ENCODE measurements around the gene LDB3. TPM values are rescaled to one million over a fixed set of nuclear protein-coding genes. Genes with fewer than 3 reads are reported as not detected.

LDB3 gene
- total RNA-seq, 1 donor from 2014 or later: not detected

- no peak for DNase-seq
Observed at GRCh38 chr10:86665218-86665607, 3.1 kb upstream of the LDB3 start.

GRCh38 chr10:86665868-86666267 is 2.4 kb upstream of the LDB3 start:
- DNase-seq: no peak

DNA sequence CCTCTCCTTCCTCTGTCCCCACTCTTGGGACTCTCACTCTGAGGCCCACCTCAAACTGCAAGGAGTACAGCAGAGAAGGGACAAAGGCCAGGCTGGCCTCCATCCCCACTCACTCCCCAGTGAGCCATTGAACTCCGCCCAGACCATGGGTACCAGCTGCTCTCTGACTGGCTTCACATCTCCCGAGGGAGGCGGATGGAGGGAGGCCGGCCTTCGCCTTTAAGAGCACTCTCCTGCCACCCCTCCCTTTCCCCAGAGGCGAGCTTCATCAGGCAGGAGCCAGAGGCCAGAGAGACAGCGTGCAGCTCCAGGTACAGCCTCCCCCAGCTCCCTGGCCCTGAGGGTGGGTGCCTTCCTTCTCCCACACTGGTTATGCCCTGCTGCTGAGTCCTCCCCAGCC is 1.8 kb upstream of the LDB3 start:
- no peak for DNase-seq

DNA sequence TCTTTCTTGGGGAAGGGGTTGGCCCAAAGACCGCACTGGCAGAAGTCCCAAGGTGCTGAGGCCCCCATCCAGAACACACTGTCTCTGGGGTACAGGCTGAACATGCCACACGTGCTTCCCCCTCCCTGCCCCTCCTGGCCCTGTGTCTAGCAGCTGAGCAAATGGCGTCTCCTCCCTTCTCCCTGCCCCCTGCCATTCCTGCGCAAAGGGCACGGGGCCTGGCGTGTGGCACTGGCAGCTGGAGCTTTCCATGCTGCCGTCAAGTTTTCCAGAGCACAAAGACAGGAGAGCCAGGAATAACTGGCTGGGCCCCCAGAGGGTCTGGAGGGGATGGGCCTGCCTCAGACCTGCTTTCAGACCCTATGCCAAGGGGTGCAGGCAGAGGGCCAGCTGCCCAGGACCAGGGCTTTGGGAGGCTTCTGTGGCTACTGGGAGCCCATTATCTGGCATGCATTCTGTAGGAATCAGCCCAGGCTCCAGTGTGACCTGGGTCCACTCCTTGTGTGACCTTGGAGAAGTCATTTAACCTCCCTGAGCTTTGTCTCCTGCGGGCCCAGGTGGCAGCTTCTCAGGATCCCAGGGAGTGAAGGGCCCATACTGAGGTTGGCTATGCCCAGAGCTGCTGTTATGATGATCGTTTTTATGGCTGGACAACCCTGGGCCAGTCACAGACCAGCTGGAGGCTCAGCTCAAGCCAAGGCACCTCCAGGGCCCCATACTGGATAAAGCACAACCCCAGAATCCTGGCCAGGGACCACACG is 710 bp upstream of the LDB3 start:
- DNase-seq: no peak

DNA sequence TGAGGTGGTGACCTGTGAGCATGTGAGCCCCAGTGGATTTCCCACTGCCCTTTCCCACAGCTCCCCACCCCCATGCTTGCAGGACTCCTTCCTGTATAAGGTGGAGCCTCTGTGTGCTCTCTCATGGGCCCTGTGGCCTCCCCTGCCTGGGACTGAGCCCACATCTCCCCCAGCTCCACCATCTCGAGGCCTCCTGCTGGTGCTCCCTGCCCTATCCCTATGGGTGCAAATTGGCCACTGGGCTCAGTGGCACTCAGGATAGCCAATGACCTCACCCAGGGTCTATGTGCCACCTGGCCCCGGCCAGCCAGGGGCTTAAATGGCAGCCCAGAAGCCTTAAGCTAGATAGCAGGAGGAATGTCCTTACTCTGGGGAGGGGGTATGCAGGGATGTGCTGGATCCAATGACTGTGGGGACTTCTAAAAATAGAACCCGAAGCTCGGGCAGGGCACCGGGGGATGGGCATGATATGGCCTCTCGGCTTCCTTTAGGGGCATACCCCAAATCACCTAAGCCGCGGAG is 2.0 kb downstream of the LDB3 start:
- no peak for DNase-seq

GRCh38 chr10:86670876-86671275 is 2.6 kb downstream of the LDB3 start:
- no peak for DNase-seq

DNA sequence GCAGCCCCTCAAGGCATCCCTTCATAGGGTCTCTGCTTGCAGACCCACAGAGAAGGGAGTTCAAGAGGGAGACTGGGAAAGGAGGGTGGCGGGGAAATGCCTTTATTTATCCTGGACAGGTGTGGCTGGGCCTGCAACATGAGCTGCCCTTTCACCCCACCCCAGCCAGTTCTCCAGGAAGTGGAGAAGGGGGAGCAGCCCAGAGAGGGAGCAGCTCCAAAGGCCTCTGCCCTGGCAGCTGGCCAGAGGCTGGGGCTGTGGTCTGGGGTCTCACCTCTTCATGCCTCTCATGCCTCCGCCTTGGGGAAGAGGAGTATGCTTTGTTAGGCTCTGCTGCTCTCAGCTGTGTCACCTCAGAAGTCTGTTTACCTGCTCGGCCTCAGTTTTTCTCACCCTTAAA is 3.1 kb downstream of the LDB3 start:
- no peak for DNase-seq

GRCh38 chr10:86671985-86672710 is 3.8 kb downstream of the LDB3 start:
- DNase-seq: no peak

DNA sequence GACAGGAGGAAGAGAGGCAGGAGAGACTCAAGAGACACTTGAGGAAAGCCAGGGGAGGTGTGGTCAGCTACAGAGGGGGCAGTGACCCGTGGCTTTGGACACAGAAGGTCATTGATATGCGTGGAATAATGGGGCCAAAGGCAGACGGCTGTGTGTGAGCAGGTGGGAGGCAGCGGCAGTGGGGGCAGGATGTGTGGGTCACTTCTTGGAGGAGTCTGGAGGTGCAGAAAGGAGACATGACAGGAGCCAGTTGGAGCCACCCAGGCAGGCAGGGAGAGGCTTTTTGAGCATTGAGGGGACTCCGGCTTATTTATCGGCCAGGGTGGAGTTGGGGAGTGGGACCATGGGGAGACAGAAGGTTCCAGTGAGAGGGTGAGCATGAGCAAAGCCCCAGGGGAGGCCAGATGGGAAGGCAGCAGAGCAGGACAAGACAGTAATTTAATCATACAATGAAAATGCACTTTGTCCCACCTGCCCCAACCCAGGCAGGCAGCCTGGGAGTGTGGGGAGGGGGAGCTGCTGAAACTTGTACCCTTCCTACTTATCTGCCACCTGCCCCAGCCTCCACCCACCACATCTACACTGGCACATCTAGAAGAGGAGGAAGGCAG is 5.0 kb downstream of the LDB3 start:
- DNase-seq: no peak

GRCh38 chr10:86673827-86674581 is 5.7 kb downstream of the LDB3 start:
- no peak for DNase-seq

DNA sequence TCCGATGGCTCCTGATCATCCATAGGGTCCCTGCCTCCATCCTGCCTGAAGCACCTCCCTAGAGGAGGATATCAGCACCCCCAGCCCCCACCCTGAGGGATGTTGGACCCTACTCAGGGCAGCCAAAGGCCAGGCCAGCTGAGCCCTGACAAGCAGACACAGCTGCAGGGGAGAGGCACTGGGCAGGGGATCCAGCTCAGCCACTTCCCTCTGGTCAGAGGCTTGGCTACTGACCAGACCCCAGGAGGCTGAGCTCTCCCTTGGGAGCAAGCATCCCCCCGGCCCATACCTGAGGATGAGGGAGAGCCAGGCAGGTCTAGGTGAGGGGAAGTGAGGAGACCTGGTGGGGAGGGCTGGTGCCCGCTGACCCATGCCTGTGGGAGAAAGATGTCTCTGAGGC is 6.6 kb downstream of the LDB3 start:
- DNase-seq: no peak

GRCh38 chr10:86677374-86677773 is 9.1 kb downstream of the LDB3 start:
- no peak for DNase-seq

GRCh38 chr10:86678999-86679792 is 10.9 kb downstream of the LDB3 start:
- no peak for DNase-seq

GRCh38 chr10:86681047-86681446 is 12.7 kb downstream of the LDB3 start:
- no peak for DNase-seq

GRCh38 chr10:86681722-86682386 is 13.5 kb downstream of the LDB3 start:
- no peak for DNase-seq

DNA sequence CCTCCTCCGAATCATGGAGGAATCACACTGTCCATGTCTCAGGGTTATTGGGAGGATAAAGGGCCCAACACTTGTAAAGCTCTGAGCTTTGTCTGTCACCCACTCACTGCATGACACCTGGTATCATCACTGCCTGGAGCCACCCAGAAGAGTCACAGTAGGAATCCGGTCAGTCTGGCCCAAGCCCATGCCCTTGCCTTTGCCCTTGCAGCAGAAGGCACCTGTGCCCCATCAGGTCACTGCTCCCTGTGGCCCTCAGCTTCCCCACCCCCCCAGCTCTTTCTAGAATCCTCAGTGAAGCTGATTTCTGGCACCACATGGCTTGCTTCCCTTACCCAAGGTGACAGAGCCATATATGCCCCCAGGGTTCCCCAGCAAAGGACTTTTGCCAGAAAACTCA is 14.4 kb downstream of the LDB3 start:
- no peak for DNase-seq

DNA sequence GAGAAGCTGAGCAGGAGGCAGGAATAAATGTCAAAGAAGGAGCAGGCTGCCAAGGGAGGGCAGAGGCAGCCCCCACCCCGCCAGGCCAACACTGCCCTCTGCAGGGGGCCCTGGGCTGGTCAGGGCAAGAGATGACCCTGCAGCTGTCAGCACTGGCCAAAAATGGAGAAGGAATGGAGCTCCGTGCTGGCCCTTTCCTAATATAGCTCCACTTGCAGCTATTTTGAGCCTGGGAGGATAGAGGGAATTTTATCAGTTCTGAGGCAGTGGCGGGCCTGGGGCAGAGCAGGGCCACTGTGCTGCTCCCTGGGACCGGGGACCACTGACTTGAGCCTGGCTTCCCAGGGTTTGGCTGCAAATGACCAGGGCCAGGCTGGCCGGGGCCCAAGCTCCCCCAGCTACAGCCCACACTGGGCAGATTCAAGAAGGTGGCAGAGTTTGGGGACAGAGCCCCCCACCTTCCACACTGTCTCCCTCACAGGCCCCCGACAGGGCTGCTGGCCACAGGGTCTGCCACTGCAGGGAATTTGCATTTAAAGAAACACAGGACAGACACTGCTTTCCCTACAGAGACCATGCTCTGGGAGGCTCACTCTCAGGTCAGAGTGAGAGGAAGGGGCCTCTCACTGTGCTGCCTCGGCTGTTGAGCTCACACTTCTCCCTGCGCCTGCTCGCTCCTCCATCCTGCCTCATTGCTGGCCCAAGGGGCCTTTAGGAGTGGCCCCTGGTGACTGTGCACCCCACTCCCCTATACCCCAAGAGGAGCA is 16.2 kb downstream of the LDB3 start:
- DNase-seq: no peak

DNA sequence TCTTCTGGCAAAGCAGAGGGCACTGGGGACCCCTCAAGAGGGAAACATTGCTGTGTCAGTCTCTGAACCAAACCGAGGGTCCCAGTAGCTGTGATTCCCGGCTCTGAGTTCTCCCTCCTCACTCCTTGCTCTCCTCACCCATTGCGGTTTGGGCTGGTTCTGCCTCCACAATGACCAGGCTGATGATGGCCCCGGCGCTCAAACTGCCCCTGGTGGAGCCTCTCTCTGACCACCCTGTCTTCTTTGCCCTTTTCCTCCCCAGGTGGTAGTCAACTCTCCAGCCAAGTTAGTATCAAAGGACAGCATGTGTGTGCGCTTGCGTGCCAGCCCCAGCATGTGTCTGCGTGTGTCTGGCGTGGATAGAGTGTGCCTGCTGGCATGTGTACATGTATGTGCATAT is 17.1 kb downstream of the LDB3 start:
- no peak for DNase-seq

DNA sequence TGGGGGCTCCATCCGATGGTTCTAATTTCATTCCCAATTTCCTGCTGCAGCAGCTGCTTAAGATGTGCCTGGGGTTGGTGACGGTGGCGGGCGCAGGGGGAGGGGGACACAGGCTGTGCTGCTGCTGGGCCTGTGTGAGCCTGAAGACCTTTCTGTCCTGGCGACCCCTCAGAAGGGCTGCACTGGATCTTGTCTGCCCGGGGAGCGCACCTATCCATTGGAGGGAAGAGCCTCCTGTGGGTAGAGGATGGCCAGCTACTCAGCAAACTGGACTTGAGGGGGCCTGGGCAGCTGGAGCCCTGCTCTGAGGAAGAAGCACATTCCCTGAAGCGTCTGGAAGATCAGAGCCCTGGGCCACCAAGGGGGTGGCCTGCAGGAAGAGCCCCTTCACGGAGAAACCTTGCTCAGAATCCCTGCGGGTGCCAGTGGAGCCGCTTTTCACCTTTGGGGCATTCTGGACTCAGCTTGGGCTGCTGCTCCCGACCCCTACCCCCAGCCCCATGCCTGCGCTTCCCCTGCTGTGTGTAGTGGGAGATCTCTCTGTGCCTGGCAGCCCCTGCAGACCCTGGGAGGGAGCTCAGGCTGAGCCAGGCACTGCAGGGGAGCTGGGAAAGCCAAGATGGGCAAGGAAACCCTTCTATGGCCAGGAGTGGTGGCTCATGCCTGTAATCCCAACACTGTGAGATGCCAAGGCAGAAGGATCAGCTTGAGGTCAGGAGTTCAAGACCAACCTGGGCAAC is 17.8 kb downstream of the LDB3 start:
- no peak for DNase-seq

GRCh38 chr10:86686972-86687371 is 18.7 kb downstream of the LDB3 start:
- no peak for DNase-seq
